ENCODE results near the gene LRRC63. TPM values are rescaled to one million over a fixed set of nuclear protein-coding genes. Genes with fewer than 3 reads are reported as not detected.

The LRRC63 gene
- total RNA-seq, 3 donors from 2014 or later (not counting 1 experiment from before 2014, with no cell fraction given) = 0.32 to 0.95 (median 0.40) TPM

DNA sequence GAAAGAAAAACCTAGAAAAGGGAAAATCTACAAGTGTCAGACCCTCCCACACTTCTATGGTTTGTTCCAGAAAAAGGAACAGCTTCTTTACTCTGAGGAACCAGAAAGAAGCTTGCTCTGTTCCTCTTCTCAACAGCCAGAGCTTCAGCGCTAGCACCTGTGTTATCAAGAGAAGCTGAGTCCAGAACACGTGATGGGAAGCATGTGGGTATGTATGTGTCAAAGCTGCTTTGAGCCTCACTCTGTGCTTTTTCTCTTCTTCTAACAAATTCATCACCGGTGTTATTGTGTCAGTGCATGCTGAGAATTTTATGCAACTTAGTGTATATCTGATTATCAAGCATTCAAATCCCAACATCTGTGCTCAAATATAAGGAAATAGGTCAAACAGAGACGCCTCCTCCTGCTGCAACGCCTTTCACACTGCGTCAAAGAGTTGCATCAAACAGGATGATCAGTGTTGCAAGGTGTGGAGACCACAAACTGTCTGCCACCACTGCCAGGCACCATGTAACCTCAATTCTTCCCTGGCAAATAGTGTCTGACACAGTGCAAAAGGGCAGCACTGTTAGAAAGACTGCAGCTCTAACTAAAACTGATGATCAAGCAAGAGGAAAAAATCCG lies 83.9 kb downstream of the LRRC63 start:
- H3K36me3 Mint-ChIP-seq = no peaks in the 10 kb centered on the region
- H3K9me3 ChIP-seq (ENCODE audit: control insufficient read depth, insufficient read depth, low read length) = no peaks in the 10 kb centered on the region

DNA sequence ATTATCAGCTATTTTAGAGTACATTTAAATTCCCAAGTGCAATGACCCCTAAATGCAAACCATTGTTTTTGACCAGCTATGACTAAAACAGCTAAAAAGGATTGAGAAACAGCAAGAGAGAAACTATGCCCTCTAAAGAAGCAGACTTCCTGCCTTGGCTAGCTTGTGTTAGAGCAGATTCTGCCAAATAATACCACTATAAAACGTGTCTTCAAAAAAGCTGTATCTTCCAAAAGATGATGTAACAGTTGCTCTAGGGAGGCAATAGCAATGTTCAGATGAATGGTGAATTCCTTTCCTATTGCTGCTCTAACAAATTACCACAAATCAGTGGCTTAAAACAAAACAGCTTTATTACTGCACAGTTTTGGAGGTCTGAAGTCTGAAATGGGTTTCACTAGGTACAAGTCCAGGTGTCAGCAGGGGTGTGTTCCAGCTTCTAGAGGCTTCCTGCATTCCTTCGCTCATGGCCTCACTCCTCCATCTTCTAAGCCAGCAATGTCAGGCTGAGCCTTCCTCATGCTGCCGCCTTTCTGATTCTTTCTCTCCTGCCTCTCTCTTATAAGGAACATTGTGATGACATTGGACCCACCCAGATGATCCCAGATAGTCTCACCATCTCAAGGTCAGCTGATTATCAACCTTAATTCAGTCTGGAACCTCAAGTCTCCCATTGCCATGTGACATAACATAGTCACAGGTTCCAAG lies 84.5 kb downstream of the LRRC63 start:
- DNase-seq = peak in 1 of 2 donors; percentile 76
- WGBS (ENCODE audit: insufficient coverage) = 41% methylated on average over 3 of the region's 3 CpGs
- no peaks in the 10 kb centered on the region for H3K36me3 Mint-ChIP-seq
- H3K9me3 Mint-ChIP-seq = no peaks in the 10 kb centered on the region
- peak overlapping the region; percentile 88 to 97 for H3K27ac Mint-ChIP-seq
- peak overlapping the region; percentile 79 for H3K4me3 Mint-ChIP-seq
- no peaks in the 10 kb centered on the region for H3K9me3 ChIP-seq (ENCODE audit: control insufficient read depth, insufficient read depth, low read length)
- intact Hi-C loops (cut with micrococcal nuclease) = loop anchor here (1.0 to 5.0 kb wide), 6 partner anchors 8 to 879 kb away; partner anchors contain the start of genes LCP1 and SLC25A30
- no peaks in the 10 kb centered on the region for H3K36me3 ChIP-seq (ENCODE audit: control insufficient read depth, insufficient read depth, low read length)
- no peak overlapping the region for H3K4me3 ChIP-seq (ENCODE audit: low read length)
- H3K4me1 Mint-ChIP-seq = peaks cover 39 to 40% of the 10 kb centered on the region in 2 donors
- no peaks in the 10 kb centered on the region for H3K27me3 ChIP-seq (ENCODE audit: control insufficient read depth, insufficient read depth, low read length)
- no peaks in the 10 kb centered on the region for H3K27me3 Mint-ChIP-seq (ENCODE audit: low read depth in 2 of 2)
- H3K27ac ChIP-seq (ENCODE audit: low read length) = peak overlapping the region; percentile 83
- H3K4me1 ChIP-seq (ENCODE audit: control insufficient read depth, insufficient read depth, low read length) = peaks cover 29% of the 10 kb centered on the region
- TF ChIP-seq, protein P1, sequence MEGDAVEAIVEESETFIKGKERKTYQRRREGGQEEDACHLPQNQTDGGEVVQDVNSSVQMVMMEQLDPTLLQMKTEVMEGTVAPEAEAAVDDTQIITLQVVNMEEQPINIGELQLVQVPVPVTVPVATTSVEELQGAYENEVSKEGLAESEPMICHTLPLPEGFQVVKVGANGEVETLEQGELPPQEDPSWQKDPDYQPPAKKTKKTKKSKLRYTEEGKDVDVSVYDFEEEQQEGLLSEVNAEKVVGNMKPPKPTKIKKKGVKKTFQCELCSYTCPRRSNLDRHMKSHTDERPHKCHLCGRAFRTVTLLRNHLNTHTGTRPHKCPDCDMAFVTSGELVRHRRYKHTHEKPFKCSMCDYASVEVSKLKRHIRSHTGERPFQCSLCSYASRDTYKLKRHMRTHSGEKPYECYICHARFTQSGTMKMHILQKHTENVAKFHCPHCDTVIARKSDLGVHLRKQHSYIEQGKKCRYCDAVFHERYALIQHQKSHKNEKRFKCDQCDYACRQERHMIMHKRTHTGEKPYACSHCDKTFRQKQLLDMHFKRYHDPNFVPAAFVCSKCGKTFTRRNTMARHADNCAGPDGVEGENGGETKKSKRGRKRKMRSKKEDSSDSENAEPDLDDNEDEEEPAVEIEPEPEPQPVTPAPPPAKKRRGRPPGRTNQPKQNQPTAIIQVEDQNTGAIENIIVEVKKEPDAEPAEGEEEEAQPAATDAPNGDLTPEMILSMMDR (IDR thresholded peaks at IDR 0.05) = no peak
- peak; percentile 61 to 73 (median 67) for ATAC-seq

More for the DNA sequence above, 83.9 kb downstream of the LRRC63 start:
- intact Hi-C loops (cut with micrococcal nuclease) = loop anchor here (1.0 to 5.0 kb wide), 7 partner anchors 9 to 878 kb away; partner anchors contain the start of genes LCP1 and SLC25A30
- TF ChIP-seq, protein P1 (IDR thresholded peaks at IDR 0.05) = no peak
- DNase-seq = peak; percentile 68 to 92
- peak overlapping the region; percentile 83 for H3K27ac ChIP-seq (ENCODE audit: low read length)
- H3K27me3 ChIP-seq (ENCODE audit: control insufficient read depth, insufficient read depth, low read length) = no peaks in the 10 kb centered on the region
- 1% methylated on average over 7 of the region's 7 CpGs for WGBS (ENCODE audit: insufficient coverage)
- no peak overlapping the region for H3K4me3 ChIP-seq (ENCODE audit: low read length)
- no peaks in the 10 kb centered on the region for H3K9me3 Mint-ChIP-seq
- peak overlapping the region; percentile 88 to 97 for H3K27ac Mint-ChIP-seq
- H3K27me3 Mint-ChIP-seq (ENCODE audit: low read depth in 2 of 2) = no peaks in the 10 kb centered on the region
- H3K36me3 ChIP-seq (ENCODE audit: control insufficient read depth, insufficient read depth, low read length) = no peaks in the 10 kb centered on the region
- H3K4me3 Mint-ChIP-seq = peak overlapping the region; percentile 79
- H3K4me1 Mint-ChIP-seq = peaks cover 39 to 40% of the 10 kb centered on the region in 2 donors
- peak; percentile 80 to 94 (median 91) for ATAC-seq
- peaks cover 29% of the 10 kb centered on the region for H3K4me1 ChIP-seq (ENCODE audit: control insufficient read depth, insufficient read depth, low read length)

DNA sequence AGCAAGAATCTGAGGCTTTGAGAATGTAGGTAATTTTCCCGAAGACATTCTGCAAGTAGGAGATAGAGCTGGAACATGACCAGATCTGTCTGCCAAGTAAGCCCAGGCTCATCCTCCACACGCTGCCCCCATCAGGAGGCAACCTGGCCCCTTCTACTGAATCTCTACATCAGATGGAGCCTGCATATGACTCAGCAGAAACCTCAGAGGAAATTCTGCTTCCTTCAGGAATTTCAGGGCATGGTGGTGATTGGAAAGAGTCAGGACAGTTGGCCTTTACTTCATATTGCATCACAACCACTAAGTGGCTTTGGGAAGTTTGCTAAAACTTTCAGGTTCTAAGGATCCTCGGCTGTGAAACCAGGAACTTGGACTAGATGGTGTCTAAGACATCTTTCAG lies 85.2 kb downstream of the LRRC63 start:
- H3K27ac Mint-ChIP-seq = peak overlapping the region; percentile 88 to 97
- TF ChIP-seq, protein P1 (IDR thresholded peaks at IDR 0.05) = no peak
- no peak overlapping the region for H3K4me3 ChIP-seq (ENCODE audit: low read length)
- no peaks in the 10 kb centered on the region for H3K27me3 Mint-ChIP-seq (ENCODE audit: low read depth in 2 of 2)
- no peaks in the 10 kb centered on the region for H3K27me3 ChIP-seq (ENCODE audit: control insufficient read depth, insufficient read depth, low read length)
- peaks cover 29% of the 10 kb centered on the region for H3K4me1 ChIP-seq (ENCODE audit: control insufficient read depth, insufficient read depth, low read length)
- intact Hi-C loops (cut with micrococcal nuclease) = loop anchor here (1.0 to 5.0 kb wide), 6 partner anchors 7 to 880 kb away; partner anchors contain the start of genes LCP1 and SLC25A30
- H3K36me3 ChIP-seq (ENCODE audit: control insufficient read depth, insufficient read depth, low read length) = no peaks in the 10 kb centered on the region
- DNase-seq (peak in 1 of 2 donors; percentile 21), ATAC-seq (no peak)
- H3K27ac ChIP-seq (ENCODE audit: low read length) = peak overlapping the region; percentile 83
- peak overlapping the region; percentile 9 for H3K4me3 Mint-ChIP-seq
- H3K9me3 Mint-ChIP-seq = no peaks in the 10 kb centered on the region
- no peaks in the 10 kb centered on the region for H3K9me3 ChIP-seq (ENCODE audit: control insufficient read depth, insufficient read depth, low read length)
- WGBS (ENCODE audit: insufficient coverage) = 63% methylated on average over 3 of the region's 3 CpGs
- peaks cover 39 to 40% of the 10 kb centered on the region in 2 donors for H3K4me1 Mint-ChIP-seq
- H3K36me3 Mint-ChIP-seq = no peaks in the 10 kb centered on the region

Measured in natural killer cell (primary cell).